Peyer's patch (tissue), 4 donors: ENCODE measurements around the gene TMCC3.

Experiments
- CTCF ChIP-seq, 6 experiments: fragments of 450-650 bp in 4 of 6; fragments of 200-600 bp in 2 of 6; sonication (generic) in 1 of 6; IDR thresholded peaks; one replicate each; pipeline ENCODE4 v1.5.1; 2017 to 2019; ENCODE audit warnings: antibody characterized with exemption in 6 of 6, mild to moderate bottlenecking in 3 of 6, moderate library complexity in 1 of 6
- POLR2A ChIP-seq, 2 donors: fragments of 450-650 bp; IDR thresholded peaks; one replicate each; pipeline ENCODE4 v1.5.1; 2017; ENCODE audit warnings: antibody characterized with exemption in 2 of 2, mild to moderate bottlenecking in 2 of 2, moderate library complexity in 2 of 2

DNA sequence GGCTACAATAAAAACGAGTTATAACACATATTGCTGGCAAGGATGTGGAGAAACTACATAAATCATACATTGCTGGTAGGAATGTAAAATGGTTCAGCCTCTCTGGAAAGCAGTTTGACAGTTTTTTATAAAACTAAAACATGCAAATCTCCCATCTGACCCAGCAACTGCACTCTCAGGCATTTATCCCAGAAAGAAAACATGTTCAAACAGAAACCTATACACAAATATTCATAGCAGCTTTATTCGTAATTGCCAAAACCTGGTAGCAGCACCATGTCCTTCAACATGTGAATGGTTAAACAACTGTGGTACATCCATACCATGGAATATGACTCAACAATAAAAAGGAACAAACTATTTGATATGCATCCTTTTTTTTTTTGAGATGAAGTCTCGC is 10.1 kb upstream of the TMCC3 start:
- TF ChIP-seq CTCF (IDR thresholded peaks at IDR 0.05) (no peak), POLR2A (IDR thresholded peaks at IDR 0.05) (no peak)
